WERI-Rb-1 (cell line): ENCODE results near the gene NPFFR1.
"Not testable (repeated sequence)": the region's sequence is repeated elsewhere in the genome, so short reads cannot be mapped to it uniquely, and the experiment has no call there.

Experiments used
- DNase-seq: peaks from one replicate; pipeline ENCODE4 v3.0.0-alpha.2; 2020
- H3K27ac ChIP-seq: fragments of 250-450 bp; sonication (Bioruptor Pico); 2 replicates; pipeline ENCODE4 v1.5.1; 2020; ENCODE audit warnings: mild to moderate bottlenecking, moderate library complexity
- H3K27me3 ChIP-seq: fragments of 250-450 bp; sonication (Bioruptor Pico); 2 replicates; pipeline ENCODE4 v1.5.1; 2021; ENCODE audit warnings: mild to moderate bottlenecking, low read depth, moderate library complexity; ENCODE audit not compliant: insufficient read depth, severe bottlenecking
- H3K36me3 ChIP-seq: fragments of 250-450 bp; sonication (Bioruptor Pico); 2 replicates; pipeline ENCODE4 v1.5.1; 2020; ENCODE audit warnings: mild to moderate bottlenecking, moderate library complexity
- H3K4me3 ChIP-seq: 2 replicates; pipeline ENCODE4 v1.5.1; 2011; ENCODE audit warnings: low read depth, mild to moderate bottlenecking, control low read depth, low read length
- H3K9me3 ChIP-seq: fragments of 250-450 bp; sonication (Bioruptor Pico); 2 replicates; pipeline ENCODE4 v1.5.1; 2021; ENCODE audit warnings: mild to moderate bottlenecking, moderate library complexity; ENCODE audit not compliant: severe bottlenecking
- TF ChIP-seq, protein P1 (sequence below): IDR thresholded peaks from 2 replicates; pipeline ENCODE4 v1.5.1; 2011; ENCODE audit warnings: low read depth, mild to moderate bottlenecking, control low read depth, inconsistent platforms, low read length

NPFFR1 gene

DNA sequence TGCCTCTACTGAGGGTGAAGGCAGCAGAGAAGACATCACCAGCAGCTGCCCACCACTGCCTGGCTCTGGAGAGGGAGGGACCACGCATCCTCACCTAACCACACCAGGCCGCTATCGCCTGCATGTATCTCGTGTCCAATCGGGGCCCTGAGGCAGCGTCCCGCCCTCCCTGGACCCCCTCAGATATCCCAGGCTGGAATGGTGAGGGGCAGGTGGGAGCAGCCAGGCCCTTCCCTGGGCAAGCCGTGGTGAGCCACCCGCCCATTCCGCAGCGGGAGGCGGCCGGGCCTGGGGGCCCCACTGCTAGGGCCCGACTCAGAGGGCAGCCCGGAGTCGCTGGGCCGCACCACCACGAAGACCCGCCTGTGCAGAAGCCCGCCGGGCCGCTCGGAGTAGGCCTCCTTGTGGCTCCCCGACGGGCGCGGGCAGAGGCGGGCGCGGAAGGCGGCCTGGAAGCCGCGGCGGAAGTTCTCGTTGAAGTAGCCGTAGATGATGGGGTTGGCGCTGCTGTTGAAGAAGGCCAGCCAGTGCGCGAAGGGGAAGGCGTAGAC, 29.0 kb downstream of the NPFFR1 start:
- Histone ChIP-seq H3K36me3 (no peaks in the 10 kb centered on the region), H3K9me3 (peaks cover 8% of the 10 kb centered on the region), H3K4me3 (no peak overlapping the region), H3K27ac (no peak overlapping the region), H3K27me3 (no peaks in the 10 kb centered on the region)
- no peak for DNase-seq
- TF ChIP-seq, protein P1, sequence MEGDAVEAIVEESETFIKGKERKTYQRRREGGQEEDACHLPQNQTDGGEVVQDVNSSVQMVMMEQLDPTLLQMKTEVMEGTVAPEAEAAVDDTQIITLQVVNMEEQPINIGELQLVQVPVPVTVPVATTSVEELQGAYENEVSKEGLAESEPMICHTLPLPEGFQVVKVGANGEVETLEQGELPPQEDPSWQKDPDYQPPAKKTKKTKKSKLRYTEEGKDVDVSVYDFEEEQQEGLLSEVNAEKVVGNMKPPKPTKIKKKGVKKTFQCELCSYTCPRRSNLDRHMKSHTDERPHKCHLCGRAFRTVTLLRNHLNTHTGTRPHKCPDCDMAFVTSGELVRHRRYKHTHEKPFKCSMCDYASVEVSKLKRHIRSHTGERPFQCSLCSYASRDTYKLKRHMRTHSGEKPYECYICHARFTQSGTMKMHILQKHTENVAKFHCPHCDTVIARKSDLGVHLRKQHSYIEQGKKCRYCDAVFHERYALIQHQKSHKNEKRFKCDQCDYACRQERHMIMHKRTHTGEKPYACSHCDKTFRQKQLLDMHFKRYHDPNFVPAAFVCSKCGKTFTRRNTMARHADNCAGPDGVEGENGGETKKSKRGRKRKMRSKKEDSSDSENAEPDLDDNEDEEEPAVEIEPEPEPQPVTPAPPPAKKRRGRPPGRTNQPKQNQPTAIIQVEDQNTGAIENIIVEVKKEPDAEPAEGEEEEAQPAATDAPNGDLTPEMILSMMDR, result no peak

DNA sequence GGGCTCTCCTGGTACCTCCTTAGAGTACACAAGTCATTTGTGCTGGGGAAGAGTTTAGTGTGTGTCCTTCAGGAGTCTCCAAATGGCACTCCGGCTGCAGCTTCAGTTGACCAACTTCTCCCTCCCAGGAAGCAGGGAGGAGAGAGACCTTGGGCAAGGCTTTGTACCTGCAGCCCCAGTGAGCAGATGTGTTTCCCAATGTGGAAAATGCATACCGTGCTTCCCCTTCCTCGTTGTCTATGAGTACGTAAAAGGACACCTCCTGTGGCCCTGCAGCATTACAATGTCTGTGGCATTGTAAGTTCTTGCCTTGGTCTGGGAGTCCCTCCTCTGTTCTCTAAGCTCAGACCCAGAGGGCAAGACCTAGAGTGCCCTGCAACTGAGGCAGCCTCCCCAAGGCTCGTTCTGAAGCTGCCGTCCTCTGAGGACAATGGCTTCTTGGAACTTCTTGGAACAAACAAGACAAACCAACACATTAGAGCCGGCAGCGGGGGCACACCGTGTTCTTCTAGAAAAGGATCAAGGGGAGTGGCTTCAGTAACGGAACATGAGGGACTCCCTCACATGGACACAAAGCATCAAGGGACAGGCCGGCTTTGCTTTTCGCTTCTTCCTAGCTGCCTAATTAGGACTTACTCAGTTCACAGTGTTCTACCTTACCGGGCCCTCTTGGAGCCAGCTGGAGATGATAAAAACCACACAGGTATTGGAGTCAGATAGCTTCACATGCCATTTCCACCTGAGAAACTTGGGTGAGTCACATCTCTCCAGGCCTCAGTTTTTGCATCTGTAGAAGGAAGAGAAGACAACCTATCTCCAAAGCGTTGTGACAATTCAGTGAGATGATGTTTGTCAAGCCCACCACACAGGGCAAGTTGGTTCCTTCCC, 29.7 kb downstream of the NPFFR1 start:
- no peaks in the 10 kb centered on the region for H3K27me3 ChIP-seq
- H3K27ac ChIP-seq, result no peak overlapping the region
- H3K9me3 ChIP-seq, result peaks cover 8% of the 10 kb centered on the region
- no peaks in the 10 kb centered on the region for H3K36me3 ChIP-seq
- TF ChIP-seq, protein P1, result no peak
- no peak for DNase-seq
- H3K4me3 ChIP-seq, result no peak overlapping the region

DNA sequence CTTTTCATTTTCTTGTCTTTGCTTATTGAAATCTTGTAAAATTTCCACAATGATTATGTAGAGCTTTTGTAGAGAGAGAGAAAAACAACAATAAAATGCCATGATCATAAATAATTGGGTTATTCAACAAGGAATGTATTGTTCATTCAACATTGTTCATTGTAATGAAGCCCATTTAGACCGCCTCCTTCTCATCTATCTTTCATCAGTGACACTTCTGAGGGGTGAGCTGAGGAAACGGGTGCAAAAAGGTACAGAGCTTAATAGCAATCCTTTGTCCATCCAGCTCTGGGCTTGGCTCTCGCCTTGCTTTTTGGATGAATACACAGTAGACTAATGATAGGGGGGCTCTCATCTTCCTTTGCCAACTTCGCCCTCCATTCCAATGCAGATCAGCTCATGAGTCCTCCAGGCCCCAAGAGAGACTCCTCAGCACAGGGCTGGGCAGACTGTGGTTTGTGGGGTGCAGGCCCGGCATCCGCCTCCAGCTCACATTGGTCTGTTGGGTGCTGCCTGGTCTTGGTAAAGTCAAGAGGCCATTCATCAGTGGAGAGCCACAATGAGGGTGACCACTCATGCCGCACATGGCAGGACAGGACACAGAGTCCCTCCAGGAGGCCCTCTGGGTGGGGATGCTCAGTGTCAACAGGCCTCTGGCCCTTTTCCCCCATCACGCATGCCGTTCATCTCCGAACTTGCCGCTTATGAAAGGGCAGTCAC, 32.7 kb downstream of the NPFFR1 start:
- no peaks in the 10 kb centered on the region for H3K27me3 ChIP-seq
- DNase-seq, result no peak
- no peak overlapping the region for H3K27ac ChIP-seq
- H3K9me3 ChIP-seq, result peaks cover 8% of the 10 kb centered on the region
- no peaks in the 10 kb centered on the region for H3K36me3 ChIP-seq
- TF ChIP-seq, protein P1, result no peak
- no peak overlapping the region for H3K4me3 ChIP-seq

DNA sequence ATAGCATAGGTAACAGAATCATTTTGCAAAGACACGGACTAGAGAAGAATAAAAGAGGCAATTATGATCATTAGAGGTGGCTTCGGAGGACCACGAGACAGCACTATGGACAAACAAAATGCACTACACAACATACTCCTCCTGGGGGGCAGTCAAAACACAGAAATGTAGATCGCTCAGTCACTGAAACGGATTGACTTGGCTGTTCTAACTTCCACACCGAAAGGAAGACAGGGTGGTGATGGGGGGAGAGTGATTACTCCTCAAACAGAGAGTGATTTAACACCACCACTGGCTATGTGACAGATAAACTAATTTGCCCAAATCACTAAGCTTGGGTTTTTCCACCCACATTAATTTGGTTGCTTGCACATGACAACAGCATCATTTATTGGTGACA, 36.4 kb downstream of the NPFFR1 start:
- Histone ChIP-seq H3K9me3 (peaks cover 8% of the 10 kb centered on the region), H3K36me3 (no peaks in the 10 kb centered on the region), H3K27ac (no peak overlapping the region), H3K27me3 (no peaks in the 10 kb centered on the region), H3K4me3 (no peak overlapping the region)
- TF ChIP-seq, protein P1, result no peak
- no peak for DNase-seq

DNA sequence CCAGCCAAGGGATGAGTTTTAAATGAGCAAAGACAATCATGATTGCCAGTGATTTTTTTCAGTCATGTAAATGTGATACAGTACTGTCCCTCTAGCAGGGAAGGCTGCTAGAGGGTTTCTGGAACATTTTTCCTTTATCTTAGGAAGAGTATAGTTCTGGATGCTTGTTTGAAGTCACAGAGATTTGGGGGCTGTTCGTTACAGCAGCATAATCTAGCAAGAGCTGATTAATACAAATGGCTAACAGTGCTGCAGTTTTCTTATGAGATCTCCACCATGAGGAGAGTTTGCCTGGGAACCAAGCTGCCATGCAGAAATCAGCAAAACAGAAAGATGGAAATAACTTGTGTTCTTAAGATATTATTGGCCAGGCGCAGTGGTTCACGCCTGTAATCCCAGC, 42.7 kb downstream of the NPFFR1 start:
- H3K9me3 ChIP-seq, result peaks cover 8% of the 10 kb centered on the region
- no peak overlapping the region for H3K27ac ChIP-seq
- H3K4me3 ChIP-seq, result no peak overlapping the region
- DNase-seq, result no peak
- TF ChIP-seq, protein P1, result no peak
- no peaks in the 10 kb centered on the region for H3K36me3 ChIP-seq
- H3K27me3 ChIP-seq, result no peaks in the 10 kb centered on the region

DNA sequence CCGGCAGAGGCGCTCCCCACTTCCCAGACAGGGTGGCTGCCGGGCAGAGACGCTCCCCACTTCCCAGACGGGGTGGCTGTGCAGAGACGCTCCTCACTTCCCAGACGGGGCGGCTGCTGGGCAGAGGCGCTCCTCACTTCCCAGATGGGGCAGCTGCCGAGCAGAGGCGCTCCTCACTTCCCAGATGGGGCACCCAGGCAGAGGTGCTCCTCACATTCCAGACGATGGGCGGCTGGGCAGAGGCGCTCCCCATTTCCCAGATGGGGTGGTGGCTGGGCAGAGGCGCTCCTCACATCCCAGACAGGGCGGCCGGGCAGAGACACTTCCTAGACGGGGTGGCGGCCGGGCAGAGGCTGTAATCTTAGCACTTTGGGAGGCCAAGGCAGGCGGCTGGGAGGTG, 43.8 kb downstream of the NPFFR1 start:
- H3K36me3 ChIP-seq, H3K4me3 ChIP-seq, H3K9me3 ChIP-seq, H3K27ac ChIP-seq, H3K27me3 ChIP-seq, DNase-seq: not testable (repeated sequence)

DNA sequence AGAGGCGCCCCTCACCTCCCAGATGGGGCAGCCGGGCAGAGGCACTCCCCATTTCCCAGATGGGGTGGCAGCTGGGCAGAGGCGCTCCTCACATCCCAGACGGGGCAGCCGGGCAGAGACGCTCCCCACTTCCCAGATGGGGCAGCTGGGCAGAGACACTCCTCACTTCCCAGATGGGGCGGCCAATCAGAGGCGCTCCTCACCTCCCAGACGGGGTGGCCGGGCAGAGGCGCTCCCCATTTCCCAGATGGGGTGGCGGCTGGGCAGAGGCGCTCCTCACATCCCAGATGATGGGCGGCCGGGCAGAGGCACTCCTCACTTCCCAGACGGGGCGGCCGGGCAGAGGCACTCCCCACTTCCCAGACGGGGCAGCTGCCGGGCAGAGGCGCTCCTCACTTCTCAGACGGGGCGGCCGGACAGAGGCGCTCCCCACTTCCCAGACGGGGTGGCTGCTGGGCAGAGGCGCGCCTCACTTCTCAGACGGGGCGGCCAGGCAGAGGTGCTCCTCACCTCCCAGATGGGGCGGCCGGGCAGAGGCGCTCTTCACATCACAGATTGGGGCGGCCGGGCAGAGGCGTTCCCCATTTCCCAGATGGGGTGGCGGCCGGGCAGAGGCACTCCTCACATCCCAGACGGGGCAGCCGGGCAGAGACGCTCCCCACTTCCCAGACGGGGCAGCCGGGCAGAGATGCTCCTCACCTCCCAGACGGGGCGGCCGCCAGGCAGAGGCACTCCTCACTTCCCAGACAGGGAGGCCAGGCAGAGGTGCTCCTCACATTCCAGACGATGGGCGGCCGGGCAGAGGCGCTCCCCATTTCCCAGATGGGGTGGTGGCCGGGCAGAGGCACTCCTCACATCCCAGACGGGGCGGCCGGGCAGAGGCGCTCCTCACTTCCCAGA, 44.5 kb downstream of the NPFFR1 start:
- H3K9me3 ChIP-seq, H3K4me3 ChIP-seq, H3K27ac ChIP-seq, H3K36me3 ChIP-seq, H3K27me3 ChIP-seq, DNase-seq: not testable (repeated sequence)

DNA sequence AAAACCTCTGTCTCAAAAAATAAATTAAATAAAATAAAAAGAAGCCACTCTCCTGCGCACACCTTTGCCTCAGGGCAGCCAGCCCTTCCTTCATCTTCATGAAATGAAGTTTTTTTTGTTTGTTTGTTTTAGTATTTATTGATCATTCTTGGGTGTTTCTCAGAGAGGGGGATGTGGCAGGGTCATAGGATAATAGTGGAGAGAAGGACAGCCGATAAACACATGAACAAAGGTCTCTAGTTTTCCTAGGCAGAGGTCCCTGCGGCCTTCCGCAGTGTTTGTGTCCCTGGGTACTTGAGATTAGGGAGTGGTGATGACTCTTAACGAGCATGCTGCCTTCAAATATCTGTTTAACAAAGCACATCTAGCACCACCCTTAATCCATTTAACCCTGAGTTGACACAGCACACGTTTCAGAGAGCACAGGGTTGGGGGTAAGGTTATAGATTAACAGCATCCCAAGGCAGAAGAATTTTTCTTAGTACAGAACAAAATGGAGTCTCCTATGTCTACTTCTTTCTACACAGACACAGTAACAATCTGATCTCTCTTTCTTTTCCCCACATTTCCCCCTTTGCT, 45.8 kb downstream of the NPFFR1 start:
- H3K4me3 ChIP-seq, H3K9me3 ChIP-seq, DNase-seq, H3K36me3 ChIP-seq, H3K27me3 ChIP-seq, H3K27ac ChIP-seq: not testable (repeated sequence)
